ENCODE data around the gene CEP131.

The CEP131 gene

GRCh38 chr17:81187120-81187519 lies 35.6 kb downstream of the CEP131 start:
- no peak for DNase-seq (ENCODE audit: low read depth)

GRCh38 chr17:81186203-81186602 lies 36.6 kb downstream of the CEP131 start:
- no peak for DNase-seq (ENCODE audit: low read depth)

- DNase-seq (ENCODE audit: low read depth): no peak
Observed at GRCh38 chr17:81184555-81184954, 38.2 kb downstream of the CEP131 start.

GRCh38 chr17:81183807-81184206 lies 39.0 kb downstream of the CEP131 start:
- DNase-seq (ENCODE audit: low read depth): no peak

- no peak for DNase-seq (ENCODE audit: low read depth)
Observed at GRCh38 chr17:81183316-81183715, 39.4 kb downstream of the CEP131 start.

- no peak for DNase-seq (ENCODE audit: low read depth)
Observed at GRCh38 chr17:81182596-81182995, 40.2 kb downstream of the CEP131 start.

- DNase-seq (ENCODE audit: low read depth): no peak
Observed at GRCh38 chr17:81181811-81182185, 41.0 kb downstream of the CEP131 start.

GRCh38 chr17:81180836-81181810 lies 41.6 kb downstream of the CEP131 start:
- no peak for DNase-seq (ENCODE audit: low read depth)

- no peak for DNase-seq (ENCODE audit: low read depth)
Observed at GRCh38 chr17:81179861-81180260, 42.9 kb downstream of the CEP131 start.

- DNase-seq (ENCODE audit: low read depth): no peak
Observed at GRCh38 chr17:81179220-81179619, 43.5 kb downstream of the CEP131 start.

- no peak for DNase-seq (ENCODE audit: low read depth)
Observed at GRCh38 chr17:81178136-81179091, 44.4 kb downstream of the CEP131 start.

- DNase-seq (ENCODE audit: low read depth): no peak
Observed at GRCh38 chr17:81176666-81177065, 46.1 kb downstream of the CEP131 start.

- no peak for DNase-seq (ENCODE audit: low read depth)
Observed at GRCh38 chr17:81173762-81174155, 49.0 kb downstream of the CEP131 start.

GRCh38 chr17:81173052-81173761 lies 49.6 kb downstream of the CEP131 start:
- no peak for DNase-seq (ENCODE audit: low read depth)

GRCh38 chr17:81171941-81172340 lies 50.8 kb downstream of the CEP131 start:
- DNase-seq (ENCODE audit: low read depth): no peak

GRCh38 chr17:81170727-81171494 lies 51.9 kb downstream of the CEP131 start:
- DNase-seq (ENCODE audit: low read depth): no peak

- no peak for DNase-seq (ENCODE audit: low read depth)
Observed at GRCh38 chr17:81169870-81170309, 52.9 kb downstream of the CEP131 start.

- no peak for DNase-seq (ENCODE audit: low read depth)
Observed at GRCh38 chr17:81167638-81168037, 55.1 kb downstream of the CEP131 start.

- no peak for DNase-seq (ENCODE audit: low read depth)
Observed at GRCh38 chr17:81167194-81167524, 55.6 kb downstream of the CEP131 start.

GRCh38 chr17:81166033-81166492 lies 56.7 kb downstream of the CEP131 start, which contains the start of gene AATK:
Gene AATK (minus strand): TSS chr17:81166221. CDS start chr17:81165992, 229 bp downstream.
- DNase-seq (ENCODE audit: low read depth): no peak
